HG02759 (cell line): ENCODE results near the gene FRA10AC1.

ENCODE experiments used
- ATAC-seq: cut with Tn5 transposase; IDR thresholded peaks from one replicate; pipeline ENCODE4 v1.9.1; 2021; ENCODE audit warnings: mild to moderate bottlenecking, moderate library complexity; ENCODE audit not compliant: unreplicated experiment

Gene FRA10AC1, protein sequence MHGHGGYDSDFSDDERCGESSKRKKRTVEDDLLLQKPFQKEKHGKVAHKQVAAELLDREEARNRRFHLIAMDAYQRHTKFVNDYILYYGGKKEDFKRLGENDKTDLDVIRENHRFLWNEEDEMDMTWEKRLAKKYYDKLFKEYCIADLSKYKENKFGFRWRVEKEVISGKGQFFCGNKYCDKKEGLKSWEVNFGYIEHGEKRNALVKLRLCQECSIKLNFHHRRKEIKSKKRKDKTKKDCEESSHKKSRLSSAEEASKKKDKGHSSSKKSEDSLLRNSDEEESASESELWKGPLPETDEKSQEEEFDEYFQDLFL

DNA sequence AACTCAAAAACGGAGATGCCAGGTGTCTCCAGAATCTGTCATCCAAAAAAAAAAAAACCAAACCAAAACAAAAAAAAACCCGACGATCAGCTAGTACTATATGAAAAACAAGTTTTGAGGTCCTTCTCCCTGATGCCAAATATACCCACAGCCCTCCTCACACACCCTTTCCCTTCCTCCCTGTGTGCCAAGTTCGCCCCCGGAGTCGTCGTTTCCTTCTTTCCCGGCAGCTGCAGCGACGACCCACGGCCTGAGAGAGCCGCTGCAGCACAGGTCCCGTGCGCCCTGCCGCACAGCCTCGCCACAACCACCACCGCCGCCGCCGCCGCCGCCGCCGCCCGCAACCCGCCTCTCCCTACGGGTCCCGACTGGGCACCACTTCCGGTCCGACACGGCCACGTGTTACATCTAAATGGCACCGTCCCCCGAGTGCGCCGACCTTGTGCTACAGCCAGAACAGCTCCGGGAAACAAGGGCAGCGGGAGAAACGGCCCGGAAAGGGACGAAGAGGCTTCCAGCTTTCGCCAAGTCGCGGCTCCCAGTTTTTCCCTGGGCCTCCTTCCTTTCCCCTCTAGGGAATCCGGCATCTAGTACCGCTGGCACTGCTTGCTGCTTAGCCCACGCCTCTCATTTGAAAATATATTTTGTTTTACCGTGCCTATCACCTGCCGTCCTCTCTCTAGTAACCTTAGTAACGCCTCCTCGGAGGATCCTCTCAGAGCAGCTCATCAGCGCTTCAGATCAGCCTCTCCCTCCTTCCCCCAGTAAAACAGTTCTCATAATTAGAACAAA lies at the start of gene FRA10AC1:
TSS of gene FRA10AC1 (minus strand) at position 383 of the 792 bp plus-strand sequence. CDS start 2,486 bp downstream, outside the sequence.
- peak; percentile 89 for ATAC-seq

DNA sequence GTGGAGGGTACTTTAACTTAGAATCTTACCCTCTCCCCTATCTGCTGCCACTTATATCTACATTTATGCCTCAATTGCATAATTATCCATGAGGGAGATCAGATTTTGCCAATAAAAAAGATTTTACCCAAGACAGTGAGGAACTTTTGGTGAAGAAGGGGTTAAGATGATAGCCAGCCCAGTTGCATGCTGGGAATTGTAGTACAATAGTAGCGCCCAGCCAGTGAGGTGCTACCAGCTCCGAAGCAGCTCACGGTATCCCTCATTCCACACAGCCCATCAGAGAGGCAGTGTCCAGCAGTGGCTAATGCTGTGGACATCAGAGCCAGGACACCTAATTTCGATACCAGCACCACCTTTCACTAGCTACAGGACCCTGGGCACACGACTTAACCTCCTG lies 49.4 kb upstream of the FRA10AC1 start:
- ATAC-seq: no peak

DNA sequence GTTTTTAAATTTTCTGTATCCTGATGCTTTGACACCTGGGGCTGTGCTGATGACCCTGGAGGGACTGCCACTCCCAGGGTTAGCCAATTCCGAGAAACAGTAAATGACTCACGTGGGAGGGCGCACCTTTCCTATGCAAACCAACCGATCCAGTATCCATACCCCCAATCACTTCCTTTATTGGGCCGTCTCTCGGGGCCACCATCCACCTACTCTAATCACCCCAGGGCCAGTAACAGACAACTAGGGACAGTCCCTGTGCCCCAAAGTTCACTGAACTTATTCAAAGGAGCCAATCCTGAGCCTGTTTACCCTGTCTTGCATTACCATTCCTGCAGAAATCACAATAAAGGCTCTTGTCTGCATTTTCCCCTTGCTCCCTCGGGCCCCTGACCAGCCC lies 48.7 kb upstream of the FRA10AC1 start:
- ATAC-seq: no peak

DNA sequence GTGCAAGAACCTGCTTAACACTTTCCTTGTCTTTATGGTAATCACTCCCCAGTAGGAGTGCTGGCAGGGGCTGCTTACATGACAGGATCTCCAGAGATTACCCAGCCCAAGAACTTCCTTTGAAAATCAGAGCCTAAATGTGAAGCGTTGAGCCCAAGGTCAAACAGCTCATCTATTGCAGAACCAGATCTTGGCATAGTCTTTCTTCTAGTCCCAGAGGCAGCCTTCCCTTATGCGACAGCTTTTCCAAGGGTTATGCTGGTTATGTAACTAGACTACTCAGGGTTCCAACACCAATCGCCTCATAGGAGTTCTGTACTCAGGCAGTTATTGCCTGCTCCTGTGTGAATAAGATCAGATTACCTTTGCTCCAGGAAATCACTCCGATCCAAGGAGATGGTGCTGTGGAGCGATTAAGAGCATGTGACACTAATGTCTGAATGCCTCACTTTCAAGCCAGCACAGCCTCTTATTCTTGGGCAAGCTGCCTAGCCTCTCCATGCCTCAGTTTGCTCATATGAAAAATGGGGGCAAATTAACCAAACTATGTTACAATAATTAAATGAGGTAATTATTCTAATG lies 46.9 kb upstream of the FRA10AC1 start:
- no peak for ATAC-seq

DNA sequence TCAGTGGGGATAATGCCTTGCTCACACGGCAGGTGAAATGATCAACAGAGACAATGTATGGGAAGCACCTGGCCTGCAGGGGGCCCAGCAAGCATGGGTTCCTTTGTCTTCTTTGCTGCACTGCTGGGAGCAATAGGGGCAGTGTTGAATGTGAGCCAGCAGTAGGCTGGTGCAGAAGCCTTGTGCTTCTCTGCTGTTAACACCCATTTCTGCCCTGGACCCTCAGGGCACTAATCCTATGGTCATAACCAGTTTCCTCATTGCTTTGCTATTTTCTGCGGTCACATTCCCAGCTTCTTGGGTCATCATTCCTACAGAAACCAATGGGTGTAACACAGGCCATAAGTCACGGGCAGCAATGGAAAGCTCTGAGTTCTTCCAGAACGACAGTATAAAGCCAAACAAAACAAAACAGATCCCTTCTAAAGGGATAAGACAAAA lies 44.5 kb upstream of the FRA10AC1 start:
- ATAC-seq: no peak

DNA sequence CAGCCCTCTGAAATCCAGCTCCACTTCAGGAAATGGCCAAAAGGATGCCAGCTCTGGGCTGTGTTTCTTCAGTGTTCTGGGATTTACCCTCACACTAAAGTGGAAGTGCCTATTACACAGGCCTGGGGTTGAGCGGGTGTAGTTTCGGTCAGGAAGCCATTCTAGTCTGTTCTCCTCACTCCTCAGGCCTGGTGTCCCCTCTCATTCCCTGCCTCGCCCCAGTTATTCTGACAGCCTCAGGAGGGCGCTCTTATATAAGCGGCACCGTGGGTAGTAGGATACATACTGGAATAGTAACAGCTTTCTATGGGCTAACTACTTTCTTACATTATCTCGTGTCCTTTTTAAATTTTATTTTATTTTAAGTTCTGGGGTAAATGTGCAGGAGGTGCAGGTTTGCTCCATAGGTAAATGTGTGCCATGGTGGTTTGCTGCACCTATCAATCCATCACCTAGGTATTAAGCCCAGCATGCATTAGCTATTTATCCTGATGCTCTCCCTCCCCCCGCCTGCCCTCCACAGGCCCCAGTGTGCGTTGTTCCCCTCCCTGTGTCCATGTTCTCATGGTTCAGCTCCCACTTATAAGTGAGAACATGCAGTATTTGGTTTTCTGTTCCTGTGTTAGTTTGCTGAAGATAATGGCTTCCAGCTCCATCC lies 43.1 kb upstream of the FRA10AC1 start:
- ATAC-seq: no peak

DNA sequence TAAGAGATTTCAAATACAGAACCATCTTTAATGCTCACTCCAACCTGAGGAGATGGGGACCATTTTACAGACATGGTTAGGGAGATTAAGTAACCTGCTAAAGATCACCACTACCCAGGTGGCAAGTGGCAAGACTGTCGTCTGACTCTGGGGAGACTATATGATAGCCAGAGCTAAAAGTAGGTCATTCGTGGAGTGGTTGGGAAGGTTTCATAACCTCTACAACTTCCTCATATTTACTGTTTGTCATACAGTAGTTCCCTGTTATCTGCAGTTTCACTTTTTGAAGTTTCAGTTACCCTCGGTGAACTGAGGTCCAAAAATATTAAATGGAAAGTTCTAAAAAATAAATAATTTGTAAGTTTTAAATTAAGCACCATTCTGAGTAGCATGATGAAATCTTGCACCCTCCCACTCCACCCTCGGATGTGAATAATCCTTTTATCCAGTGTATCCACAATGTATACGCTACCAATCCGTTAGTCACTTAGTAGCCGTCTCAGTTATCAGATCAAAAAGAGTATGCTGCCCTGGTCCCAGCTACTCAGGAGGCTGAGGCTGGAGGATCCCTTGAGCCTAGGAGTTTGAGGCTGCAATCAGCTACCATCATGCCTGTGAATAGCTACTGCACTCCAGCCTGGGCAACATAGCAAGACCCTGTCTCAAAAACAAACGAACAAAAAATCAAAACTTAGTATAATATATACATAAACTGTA lies 40.4 kb upstream of the FRA10AC1 start:
- peak; percentile 86 for ATAC-seq

DNA sequence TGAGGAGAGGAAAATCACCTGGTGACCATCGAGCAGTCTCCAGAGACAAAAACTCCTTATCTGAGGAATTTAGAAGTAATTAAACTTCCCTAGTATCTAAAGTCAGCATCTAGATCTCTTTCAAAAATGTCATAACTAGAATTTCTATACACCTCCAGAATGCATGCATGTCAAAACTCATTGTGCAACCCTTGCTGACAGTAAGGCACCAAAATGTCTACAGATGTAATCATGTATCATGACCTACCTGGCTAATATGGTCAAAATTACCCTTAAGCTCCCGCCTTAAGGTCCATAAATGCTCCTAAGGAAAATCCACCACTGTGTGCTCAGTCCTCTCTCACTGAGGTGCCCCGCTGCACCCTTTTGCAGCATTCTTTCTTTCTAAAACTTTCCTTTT lies 39.0 kb upstream of the FRA10AC1 start:
- ATAC-seq: no peak

DNA sequence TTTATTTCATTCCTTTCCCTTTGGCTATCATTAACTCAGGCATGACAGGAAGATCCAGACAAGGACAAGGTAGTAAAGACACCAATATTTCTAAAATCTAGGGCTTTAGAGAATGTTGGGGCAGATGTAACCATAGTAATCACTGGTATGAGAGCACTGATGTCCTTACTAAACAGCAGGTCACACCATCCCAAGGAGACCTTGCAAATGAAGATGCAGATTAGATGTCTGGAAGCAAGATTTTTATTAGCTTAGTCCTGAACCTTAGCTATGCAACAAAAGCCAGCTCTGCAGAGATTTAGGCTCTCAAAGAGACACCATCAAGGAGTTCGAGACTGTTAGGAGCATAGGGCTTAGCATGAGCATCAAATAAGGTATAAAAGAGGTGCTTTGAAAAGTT lies 23.6 kb upstream of the FRA10AC1 start:
- no peak for ATAC-seq

DNA sequence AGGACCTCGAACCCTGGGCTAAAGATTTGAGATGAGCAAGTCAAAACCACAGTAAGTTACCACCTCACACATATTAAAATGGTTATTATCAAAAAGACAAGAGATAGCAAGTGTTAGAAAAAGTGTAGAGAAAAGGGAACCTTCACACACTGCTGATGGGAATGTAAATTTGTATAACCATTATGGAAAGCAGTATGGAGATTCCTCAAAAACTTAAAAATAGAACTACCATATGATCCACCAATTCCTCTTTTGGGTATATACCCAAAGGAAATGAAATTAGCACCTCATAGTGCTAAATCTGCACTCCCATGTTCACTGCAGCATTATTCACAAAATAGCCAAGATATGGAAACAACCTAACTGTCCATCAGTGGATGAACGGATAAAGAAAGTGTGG lies 20.8 kb upstream of the FRA10AC1 start:
- no peak for ATAC-seq

DNA sequence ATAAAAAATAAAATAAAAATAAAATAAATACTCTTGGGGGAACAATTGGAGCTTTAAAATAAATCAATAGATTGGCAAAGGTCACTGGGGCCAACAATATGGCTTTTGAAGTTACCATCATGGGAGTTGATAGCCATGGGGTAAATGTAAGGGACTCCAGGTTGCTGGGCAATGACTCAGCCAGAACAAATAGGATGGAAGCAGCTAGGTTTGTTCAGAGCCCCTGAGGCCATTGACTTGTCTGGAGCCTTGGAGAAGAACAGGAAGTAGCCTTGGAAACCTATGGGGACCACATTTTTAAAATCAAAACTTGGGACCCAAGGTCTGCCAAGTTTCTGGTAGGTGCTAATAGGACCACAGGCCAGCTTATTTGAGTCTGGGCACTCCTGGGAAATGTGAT lies 20.2 kb upstream of the FRA10AC1 start:
- ATAC-seq: no peak

DNA sequence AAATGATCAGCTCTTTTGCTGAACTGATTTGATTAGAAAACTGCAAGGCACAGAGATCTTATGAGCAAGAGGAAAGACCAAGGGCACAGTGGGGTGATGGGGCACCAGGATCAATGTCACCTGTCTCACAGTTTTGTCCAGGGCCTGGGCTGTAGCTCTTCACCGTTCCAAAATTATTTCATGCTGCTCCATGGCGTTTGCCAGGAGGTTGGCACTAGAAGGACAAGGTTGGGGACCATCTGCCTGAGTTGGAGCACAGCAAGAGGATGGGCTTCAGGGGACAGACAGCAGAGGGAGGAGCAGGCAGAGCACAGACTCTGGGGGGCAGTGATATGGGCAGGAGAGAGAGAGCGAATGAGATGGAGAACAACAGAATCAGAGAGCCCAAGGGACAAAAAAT lies 17.5 kb upstream of the FRA10AC1 start:
- ATAC-seq: no peak

DNA sequence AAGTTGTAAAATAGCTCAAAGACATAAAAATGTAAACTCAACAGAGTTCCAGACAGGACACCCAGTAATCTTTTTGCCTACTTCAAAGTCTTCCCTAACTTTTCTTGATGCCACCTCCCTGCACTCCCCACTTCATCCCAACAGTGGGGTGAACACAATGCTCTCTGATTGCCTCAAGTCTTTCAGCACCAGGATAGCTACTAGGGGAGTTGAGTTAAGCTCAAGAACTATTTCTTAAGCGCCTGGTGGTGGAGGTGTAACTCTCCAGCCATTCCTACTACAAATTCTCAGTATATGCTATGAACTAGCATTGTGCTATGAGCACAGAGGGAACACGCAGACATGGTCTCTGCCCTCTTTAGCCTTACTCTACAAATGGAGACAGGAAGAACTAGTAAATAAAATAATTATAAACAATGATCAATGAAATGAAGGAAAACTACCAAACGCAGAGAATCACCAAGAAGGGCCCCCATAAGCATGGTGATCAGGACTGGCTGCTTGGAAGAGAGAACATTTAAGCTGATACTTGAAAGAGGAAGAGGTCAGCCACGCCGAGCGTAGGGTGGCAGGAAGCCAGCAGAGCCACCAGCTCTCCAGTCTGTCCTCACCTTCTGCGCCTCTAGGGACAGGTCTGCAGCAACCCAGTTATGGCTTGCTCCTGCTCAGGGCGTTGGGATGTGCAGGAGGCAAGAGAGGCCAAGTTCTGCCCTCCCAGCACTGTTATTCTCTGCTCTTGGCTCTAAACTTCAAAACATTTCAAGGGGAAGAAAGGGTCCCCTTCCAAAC lies 16.7 kb upstream of the FRA10AC1 start:
- peak; percentile 54 for ATAC-seq

DNA sequence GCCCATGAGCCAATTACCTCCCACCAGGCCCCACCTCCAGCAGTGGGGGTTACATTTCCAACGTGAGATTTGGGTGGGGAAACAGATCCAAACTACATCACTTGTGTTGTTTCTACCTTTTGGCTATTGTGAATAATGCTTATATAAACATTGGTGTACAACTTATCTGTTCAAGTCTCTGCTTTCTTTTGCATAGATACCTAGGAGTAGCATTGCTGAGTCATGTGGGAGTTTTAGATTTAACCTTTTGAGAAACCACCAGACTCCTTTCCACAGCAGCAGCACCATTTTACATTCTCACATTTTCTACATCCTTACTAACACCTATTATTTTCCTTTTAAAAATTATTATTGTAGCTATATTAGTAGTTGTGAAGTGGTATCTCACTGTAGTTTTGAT lies 14.4 kb upstream of the FRA10AC1 start:
- ATAC-seq: no peak

DNA sequence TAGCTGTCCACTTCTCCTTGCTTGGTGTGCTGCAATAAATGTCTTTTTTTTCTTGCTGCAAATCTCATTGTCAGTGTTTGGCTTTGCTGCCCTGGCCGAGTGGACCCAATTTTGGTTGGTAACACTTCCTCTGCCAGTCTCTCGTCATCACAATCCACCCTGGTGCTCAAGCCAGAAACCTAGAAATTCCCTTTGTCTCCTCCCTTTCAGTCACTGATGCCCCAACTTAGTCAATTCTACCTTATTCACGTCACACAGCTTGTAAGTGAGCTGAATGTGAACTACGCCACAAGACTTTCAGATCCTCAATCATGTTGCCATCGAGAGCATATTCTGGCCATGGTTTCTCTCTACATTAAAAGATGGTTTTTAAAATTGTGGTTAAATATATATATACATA lies 13.0 kb upstream of the FRA10AC1 start:
- peak; percentile 84 for ATAC-seq

DNA sequence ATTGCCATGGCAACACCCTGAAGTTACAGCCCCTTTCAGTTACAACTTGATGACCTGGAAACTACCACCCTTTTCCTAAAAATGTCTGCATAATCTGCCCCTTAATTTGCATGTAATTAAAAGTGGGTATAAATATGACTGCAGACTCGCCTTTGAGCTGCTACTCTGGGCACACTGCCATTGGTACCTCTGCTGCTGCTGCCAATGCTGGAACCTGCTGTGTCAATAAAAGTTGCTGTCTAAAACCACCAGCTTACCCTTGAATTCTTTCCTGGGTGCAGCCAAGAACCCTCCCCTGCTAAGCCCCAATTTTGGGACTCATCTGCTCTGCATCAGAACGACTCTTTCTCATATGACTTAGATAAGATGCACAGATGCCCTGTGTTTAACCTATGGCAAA lies 10.2 kb upstream of the FRA10AC1 start:
- ATAC-seq: no peak

DNA sequence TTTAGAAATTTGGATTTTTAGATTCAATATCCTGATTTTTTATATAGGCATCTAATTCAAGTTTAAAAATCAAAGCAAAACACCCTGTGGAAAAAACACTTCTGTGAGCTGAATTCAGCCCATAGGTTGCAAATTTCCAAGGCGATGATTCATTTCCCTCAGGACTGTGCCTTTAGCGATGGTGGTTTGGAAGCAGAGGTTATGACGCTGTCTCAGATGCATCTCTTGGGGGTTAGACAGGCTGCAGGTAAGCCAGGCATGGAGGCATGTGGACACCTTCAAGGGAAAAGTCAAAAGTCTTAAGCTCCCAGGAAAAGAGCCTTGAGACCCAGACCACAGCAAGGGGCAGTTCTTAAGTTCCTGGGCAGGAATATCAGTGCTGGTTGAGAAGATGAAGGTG lies 9.5 kb upstream of the FRA10AC1 start:
- no peak for ATAC-seq

DNA sequence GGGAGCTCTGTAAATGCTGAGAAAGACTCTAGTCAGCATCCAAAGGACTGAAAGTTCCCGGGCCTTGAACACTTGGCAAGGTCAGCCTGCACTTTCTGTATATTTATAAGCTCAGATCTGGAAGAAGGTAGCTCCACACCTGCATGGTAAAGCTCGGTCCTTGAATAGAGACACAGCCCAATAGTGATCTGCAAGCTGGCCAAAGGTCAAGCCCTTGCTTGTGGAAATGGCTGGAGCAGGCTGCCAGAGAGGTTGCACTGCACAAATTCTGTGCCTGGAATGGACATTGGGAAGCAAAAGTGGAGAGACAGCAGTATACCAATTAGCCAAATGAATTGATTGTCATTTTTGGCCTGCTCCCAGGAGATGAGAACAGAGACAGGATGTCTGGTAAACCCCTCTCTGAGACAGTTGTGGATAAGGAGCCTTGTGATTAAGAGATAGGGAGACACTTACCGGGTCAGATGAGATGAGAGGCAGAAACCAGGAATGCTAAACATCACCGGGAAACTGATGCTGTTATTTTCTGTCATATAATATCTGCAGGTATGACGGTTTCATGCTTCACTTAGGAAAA lies 8.0 kb upstream of the FRA10AC1 start:
- ATAC-seq: no peak

DNA sequence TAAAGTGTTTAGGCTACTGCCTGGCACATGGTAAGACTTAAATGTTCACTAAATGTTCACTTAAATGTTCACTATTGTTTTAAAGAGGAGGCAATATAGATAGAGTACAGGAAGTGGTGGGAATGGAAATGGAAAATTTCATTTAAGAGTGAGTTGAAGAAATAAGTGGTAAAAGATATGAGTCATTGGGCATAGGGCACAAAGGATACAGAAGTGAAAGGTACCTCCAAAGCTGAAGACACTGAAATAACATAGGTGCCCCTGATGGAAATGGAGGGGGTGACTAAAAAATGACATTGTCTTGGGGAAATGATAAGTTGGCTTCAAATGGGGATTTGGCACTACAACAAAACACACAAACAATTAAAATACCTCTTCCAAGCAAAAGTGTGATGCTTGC lies 5.2 kb upstream of the FRA10AC1 start:
- ATAC-seq: no peak

DNA sequence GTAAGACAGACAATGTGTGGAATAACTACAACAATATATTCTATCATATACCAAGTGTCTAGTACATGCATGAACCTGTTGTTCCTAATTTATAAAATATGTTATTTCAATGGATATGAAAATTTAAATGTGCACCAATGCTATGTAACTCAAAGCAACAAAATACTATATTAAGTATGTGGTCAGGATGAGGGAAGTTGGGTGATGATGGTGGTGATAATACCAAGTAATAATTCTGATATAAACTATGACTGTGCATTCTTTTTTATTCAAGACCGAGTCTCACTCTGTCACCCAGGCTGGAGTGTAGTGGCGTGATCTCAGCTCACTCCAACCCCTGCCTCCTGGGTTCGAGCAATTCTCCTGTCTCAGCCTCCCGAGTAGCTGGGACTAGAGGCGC lies 2.1 kb upstream of the FRA10AC1 start:
- ATAC-seq: no peak
